Lower leg skin (tissue), 3 donors: ENCODE data around the gene TRMT112.

Source experiments
- CTCF ChIP-seq, 3 donors: fragments of 450-650 bp; IDR thresholded peaks; one replicate each; pipeline ENCODE4 v1.5.1; 2016; ENCODE audit warnings: antibody characterized with exemption in 3 of 3, mild to moderate bottlenecking in 3 of 3, moderate library complexity in 2 of 3
- POLR2A ChIP-seq, 2 donors: fragments of 450-650 bp; IDR thresholded peaks; one replicate each; pipeline ENCODE4 v1.6.1; 2016 to 2017; ENCODE audit warnings: antibody characterized with exemption in 2 of 2, mild to moderate bottlenecking in 1 of 2, moderate library complexity in 1 of 2

GRCh38 chr11:64306876-64307622 lies 10.3 kb downstream of the TRMT112 start:
- TF ChIP-seq CTCF (IDR thresholded peaks at IDR 0.05) = no peak
- no peak for TF ChIP-seq POLR2A (IDR thresholded peaks at IDR 0.05)
